NB4 (cell line): ENCODE results near the gene USH1C.

Experiments
- DNase-seq: peaks from one replicate; pipeline ENCODE4 v3.0.0; 2010; ENCODE audit warnings: low read depth
- H3K4me3 ChIP-seq: one replicate; pipeline ENCODE4 v1.5.1; 2011; ENCODE audit warnings: mild to moderate bottlenecking, low read depth, low read length, moderate library complexity
- CTCF ChIP-seq: IDR thresholded peaks from one replicate; pipeline ENCODE4 v1.5.1; 2012; ENCODE audit warnings: low read depth, low read length
- MAX ChIP-seq: IDR thresholded peaks from 2 replicates; pipeline ENCODE4 v1.6.1; 2011; ENCODE audit warnings: low read depth, low read length
- MYC ChIP-seq: IDR thresholded peaks from 2 replicates; pipeline ENCODE4 v1.6.1; 2011; ENCODE audit warnings: low read depth, low read length
- POLR2A ChIP-seq: IDR thresholded peaks from 2 replicates; pipeline ENCODE4 v1.6.1; 2011; ENCODE audit warnings: mild to moderate bottlenecking; ENCODE audit not compliant: insufficient read length; ENCODE audit errors: extremely low read depth

USH1C gene

GRCh38 chr11:17476317-17477083, 67.7 kb downstream of the USH1C start, which contains the start of gene ABCC8:
Gene ABCC8 (minus strand): TSS chr11:17476845. CDS start chr11:17476776, 69 bp downstream.
- H3K4me3 ChIP-seq: no peak within 1 kb of the TSS
- DNase-seq: no peak

GRCh38 chr11:17475666-17476316, 68.4 kb downstream of the USH1C start:
- no peak for DNase-seq
- no peak for TF ChIP-seq MYC
- no peak for TF ChIP-seq MAX
- no peak for TF ChIP-seq POLR2A
- no peak for TF ChIP-seq CTCF
- H3K4me3 ChIP-seq: no peak overlapping the region

More at GRCh38 chr11:17476317-17477083, 67.7 kb downstream of the USH1C start, which contains the start of gene ABCC8:
- TF ChIP-seq MAX: no peak
- TF ChIP-seq CTCF: no peak
- no peak for TF ChIP-seq POLR2A
- no peak for TF ChIP-seq MYC

- TF ChIP-seq MYC (no peak), MAX (no peak), CTCF (no peak), POLR2A (no peak)
- H3K4me3 ChIP-seq: no peak overlapping the region
- DNase-seq: peak; percentile 11
Observed at GRCh38 chr11:17473071-17473744, 71.0 kb downstream of the USH1C start.

- H3K4me3 ChIP-seq: no peak overlapping the region
- TF ChIP-seq CTCF (no peak), MYC (no peak), POLR2A (no peak), MAX (no peak)
- no peak for DNase-seq
Observed at GRCh38 chr11:17472467-17472866, 71.7 kb downstream of the USH1C start.

GRCh38 chr11:17471501-17471900, 72.7 kb downstream of the USH1C start:
- peak; percentile 32 for DNase-seq
- TF ChIP-seq CTCF (peak; percentile 2), POLR2A (no peak)
- no peak overlapping the region for H3K4me3 ChIP-seq
